ENCODE measurements around the gene PDE6A.

The PDE6A gene

DNA sequence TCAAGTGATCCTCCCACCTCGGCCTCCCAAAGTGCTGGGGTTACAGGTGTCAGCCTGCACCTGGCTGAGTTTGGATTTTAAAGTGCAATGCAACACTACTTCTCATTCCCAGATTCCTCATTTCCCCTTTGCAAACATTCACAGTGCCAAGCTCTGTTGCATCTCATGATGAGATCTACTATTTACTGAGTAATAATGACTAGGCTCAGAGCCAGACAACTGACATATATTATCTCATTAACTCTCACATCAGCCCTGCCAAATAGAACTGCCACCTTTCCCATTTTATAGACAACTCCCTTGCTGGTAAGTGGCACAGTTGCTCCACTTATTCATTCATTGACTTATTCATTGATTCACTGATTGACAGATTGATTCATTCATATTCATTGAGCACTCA lies 7.0 kb downstream of the PDE6A start (continued):
- peak; percentile 94 for TF ChIP-seq PRDM10 (tag by site-specific recombination; IDR thresholded peaks at IDR 0.05)
- TF ChIP-seq WT1 (tag by site-specific recombination; IDR thresholded peaks at IDR 0.05) = peak; percentile 72
- no peak for TF ChIP-seq ZNF747 (tag by site-specific recombination; IDR thresholded peaks at IDR 0.05)
- no peak for TF ChIP-seq ZNF132 (tag by site-specific recombination; IDR thresholded peaks at IDR 0.05; ENCODE audit: borderline replicate concordance)
- no peak for TF ChIP-seq ZNF701 (tag by site-specific recombination; IDR thresholded peaks at IDR 0.05)
- peak; percentile 76 for TF ChIP-seq OSR2 (tag by site-specific recombination; IDR thresholded peaks at IDR 0.05)
- no peak for TF ChIP-seq ZNF140 (tag by site-specific recombination; IDR thresholded peaks at IDR 0.05)
- peak; percentile 32; the same call in 1 of the 2 replicates for TF ChIP-seq ZNF843 (tag by site-specific recombination; IDR thresholded peaks at IDR 0.05)
- TF ChIP-seq GLIS2 (tag by site-specific recombination; IDR thresholded peaks at IDR 0.05) = no peak
- TF ChIP-seq ZNF292 (tag by site-specific recombination; IDR thresholded peaks at IDR 0.05; ENCODE audit: borderline replicate concordance, low read depth) = no peak
- TF ChIP-seq ZNF214 (tag by site-specific recombination; IDR thresholded peaks at IDR 0.05; ENCODE audit: borderline replicate concordance) = no peak
- no peak for TF ChIP-seq ZFP3 (tag by site-specific recombination; IDR thresholded peaks at IDR 0.05; ENCODE audit: low read depth)
- 0 out of 2 replicates have a peak, but pooled peaks have one; percentile 7 for TF ChIP-seq ZNF600 (tag by site-specific recombination; IDR thresholded peaks at IDR 0.05)

- Histone ChIP-seq H3K36me3 (ENCODE audit: control insufficient read depth in 2 of 2, insufficient read depth in 1 of 2, low read length in 2 of 2) (no peaks in the 10 kb centered on the region), H3K27ac (ENCODE audit: extremely low read depth, low read depth, low read length) (no peak overlapping the region), H3K9me3 (ENCODE audit: control insufficient read depth, insufficient read depth, low read depth, low read length) (no peaks in the 10 kb centered on the region), H3K4me1 (ENCODE audit: control insufficient read depth, insufficient read depth, low read length) (peaks cover 13% of the 10 kb centered on the region), H3K4me3 (ENCODE audit: low read depth, low read length) (no peak overlapping the region)
- ChIA-PET CTCF (interaction anchor here (0.6 to 1.2 kb wide), 4 partner anchors 21 to 384 kb away, joined by 3 to 4 read pairs (median 4); no protein-coding TSS in a partner anchor), POLR2A (interaction anchor here (0.6 kb wide), 1 partner anchor 48 kb away, joined by 5 read pairs; no protein-coding TSS in a partner anchor)
- TF ChIP-seq ZNF221 (tag by site-specific recombination; IDR thresholded peaks at IDR 0.05; ENCODE audit: borderline replicate concordance) = no peak
- no peak for TF ChIP-seq ZNF529 (tag by site-specific recombination; IDR thresholded peaks at IDR 0.05; ENCODE audit: insufficient replicate concordance)
- no peak for TF ChIP-seq ZNF596 (tag by site-specific recombination; IDR thresholded peaks at IDR 0.05)
- TF ChIP-seq ZNF37A (tag by site-specific recombination; IDR thresholded peaks at IDR 0.05) = no peak
- TF ChIP-seq ZNF146 (tag by site-specific recombination; IDR thresholded peaks at IDR 0.05) = no peak
- no peak for TF ChIP-seq ZBTB20 (tag by site-specific recombination; IDR thresholded peaks at IDR 0.05)
- no peak for TF ChIP-seq ZNF341 (tag by site-specific recombination; IDR thresholded peaks at IDR 0.05; ENCODE audit: low read depth)
- TF ChIP-seq ZSCAN30 (tag by site-specific recombination; IDR thresholded peaks at IDR 0.05) = no peak
- no peak for TF ChIP-seq ZNF621 (tag by site-specific recombination; IDR thresholded peaks at IDR 0.05)
- no peak for TF ChIP-seq ZBTB48 (tag by site-specific recombination; IDR thresholded peaks at IDR 0.05)
- no peak for TF ChIP-seq KLF9 (tag by site-specific recombination; IDR thresholded peaks at IDR 0.05; ENCODE audit: low read depth)
- no peak for TF ChIP-seq ZNF664 (tag by site-specific recombination; IDR thresholded peaks at IDR 0.05)
- TF ChIP-seq ZNF121 (tag by site-specific recombination; IDR thresholded peaks at IDR 0.05) = no peak
- no peak for TF ChIP-seq ZBTB21 (tag by site-specific recombination; IDR thresholded peaks at IDR 0.05)
- TF ChIP-seq EGR2 (tag by site-specific recombination; IDR thresholded peaks at IDR 0.05; ENCODE audit: low read depth) = no peak
These were observed 7.9 kb downstream of the PDE6A start for GRCh38 chr5:149936700-149937091.

All from HEK293 (cell line).